Endometrial microvascular endothelial cells (primary cell): ENCODE data around the gene WDR27. TPM values are rescaled to one million over a fixed set of nuclear protein-coding genes. Genes with fewer than 3 reads are reported as not detected.
"Not testable (repeated sequence)": the region's sequence is repeated elsewhere in the genome, so short reads cannot be mapped to it uniquely, and the experiment has no call there.

Experiments
- in situ Hi-C: cut with HindIII; loops from 2 replicates; pipeline ENCODE4 v1.10.0; 2017; ENCODE audit warnings: low sequenced_read_pairs, low pct_unique_long_range_greater_than_20kb; ENCODE audit errors: inconsistent ontology term
- total RNA-seq: library from RNA; depleted of rRNA; stranded (reverse); fragments of >200 nt; gene quantifications from one replicate; pipeline ENCODE4 v1.2.3, GENCODE V29; 2015; ENCODE audit errors: inconsistent ontology term

The WDR27 gene
- total RNA-seq, 1 donor from 2014 or later: 22.3 TPM

DNA sequence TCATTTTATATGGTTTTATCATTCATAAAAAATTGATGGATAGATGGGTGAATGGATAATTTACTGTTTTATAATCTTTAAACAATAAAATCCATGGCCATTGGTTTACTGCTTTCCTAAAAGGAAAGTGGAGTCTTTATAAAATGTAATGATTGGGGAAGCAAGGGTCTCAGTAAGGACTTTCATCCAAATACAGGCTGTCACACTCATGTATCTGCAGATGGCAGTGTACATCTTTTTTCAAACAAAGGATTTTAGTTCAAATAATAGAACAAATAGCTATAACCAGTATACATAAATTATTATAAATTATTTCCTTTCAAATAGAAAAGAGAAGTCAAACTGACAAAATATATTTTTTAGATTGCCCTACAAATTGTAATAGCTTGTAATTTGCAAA, 190.0 kb downstream of the WDR27 start:
- in situ Hi-C loops: not testable (repeated sequence)

DNA sequence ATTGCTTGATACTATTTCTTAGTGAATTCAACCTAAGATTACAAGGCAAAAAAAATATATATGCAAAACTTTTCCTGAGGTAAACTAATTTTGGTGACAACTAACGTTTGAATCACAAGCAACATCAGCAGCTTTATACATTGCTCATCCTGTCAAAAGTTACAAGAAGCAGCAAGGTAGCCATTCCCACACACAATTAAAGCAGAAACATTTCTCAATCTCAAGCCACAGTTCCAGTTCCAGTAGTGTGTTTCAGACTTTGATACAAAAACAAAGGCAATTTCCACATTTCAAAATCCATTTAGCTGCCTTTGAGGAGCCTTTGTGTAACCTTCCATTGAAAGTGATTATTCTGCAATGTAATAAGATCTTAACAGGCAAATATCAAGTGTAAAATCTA, 191.0 kb downstream of the WDR27 start:
- in situ Hi-C loops: no loop called here

GRCh38 chr6:169508452-169508851, 193.4 kb downstream of the WDR27 start:
- in situ Hi-C loops: no loop called here

- in situ Hi-C loops: no loop called here
These were observed 198.2 kb downstream of the WDR27 start for GRCh38 chr6:169503422-169504152.

DNA sequence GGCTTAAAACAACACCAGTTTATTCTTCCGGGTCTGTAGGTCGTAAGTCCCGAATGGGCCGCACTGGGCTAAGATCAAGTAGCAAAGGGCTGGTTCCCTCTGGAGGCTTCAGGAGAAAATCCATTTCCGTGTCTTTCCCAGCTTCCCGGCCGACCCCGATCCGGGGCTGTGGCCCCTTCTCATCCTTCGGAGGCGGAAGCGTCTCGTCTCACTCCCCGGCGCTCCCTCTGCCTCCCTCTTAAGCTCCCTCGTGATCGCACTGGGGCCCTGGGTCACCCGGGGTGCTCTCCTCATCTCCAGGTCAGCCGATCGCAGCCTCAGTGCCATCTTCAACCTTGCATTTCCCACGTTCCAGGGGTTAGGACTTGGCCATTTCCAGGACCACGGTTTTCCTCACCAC, 199.4 kb downstream of the WDR27 start:
- in situ Hi-C loops: no loop called here

DNA sequence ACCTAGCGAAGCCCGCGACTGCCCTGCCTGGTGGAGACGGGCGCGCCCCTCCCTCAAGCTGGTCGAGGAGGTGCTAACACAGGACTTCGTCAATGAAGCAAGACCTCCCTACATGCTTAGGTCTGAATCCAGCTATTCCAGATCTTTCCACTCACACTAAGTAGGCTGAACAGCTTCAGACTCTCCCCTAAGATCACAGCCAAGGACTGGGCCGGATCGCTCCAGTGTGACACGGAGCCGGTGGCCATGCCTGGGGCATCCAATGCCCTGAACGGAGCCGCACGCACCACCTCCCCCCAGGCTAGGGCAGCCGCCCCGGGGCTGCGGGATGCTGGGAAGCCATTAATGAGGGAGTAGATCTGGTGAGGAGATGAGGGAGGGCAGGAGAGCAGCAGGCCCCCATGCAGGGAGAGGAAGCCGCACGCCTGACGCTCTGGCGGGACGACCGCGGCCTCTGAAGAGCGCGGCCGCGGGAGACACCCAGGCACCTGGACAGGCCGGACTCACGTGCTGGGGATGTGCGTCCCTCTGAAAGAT, 200.0 kb downstream of the WDR27 start:
- in situ Hi-C loops: no loop called here

- in situ Hi-C loops: no loop called here
These were observed 200.7 kb downstream of the WDR27 start for GRCh38 chr6:169501128-169501527.

- in situ Hi-C loops: no loop called here
These were observed 201.1 kb downstream of the WDR27 start for GRCh38 chr6:169500688-169501087.

DNA sequence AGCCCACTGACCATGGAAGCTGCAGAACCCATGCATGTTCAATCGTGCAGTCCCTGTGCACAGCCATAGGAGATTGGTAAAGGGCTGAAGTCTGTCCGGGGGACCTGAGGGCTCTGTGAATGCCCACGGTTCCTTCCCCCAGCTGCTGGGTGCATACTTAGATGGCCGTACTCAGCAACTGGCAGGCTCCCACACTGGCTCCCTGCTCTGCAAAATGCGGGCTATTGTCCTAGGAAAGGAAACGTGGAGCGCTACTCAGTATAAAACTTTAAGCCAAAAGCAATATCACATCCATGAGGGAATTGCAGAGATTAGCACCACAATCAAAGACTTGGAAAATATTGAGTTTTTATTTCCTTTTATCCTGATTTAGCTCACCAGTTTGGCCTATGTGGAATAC, 202.0 kb downstream of the WDR27 start:
- in situ Hi-C loops: no loop called here

GRCh38 chr6:169498916-169499513, 202.8 kb downstream of the WDR27 start:
- in situ Hi-C loops: no loop called here

- in situ Hi-C loops: no loop called here
These were observed 206.2 kb downstream of the WDR27 start for GRCh38 chr6:169495601-169496000.

- in situ Hi-C loops: no loop called here
These were observed 207.8 kb downstream of the WDR27 start for GRCh38 chr6:169494038-169494437.

DNA sequence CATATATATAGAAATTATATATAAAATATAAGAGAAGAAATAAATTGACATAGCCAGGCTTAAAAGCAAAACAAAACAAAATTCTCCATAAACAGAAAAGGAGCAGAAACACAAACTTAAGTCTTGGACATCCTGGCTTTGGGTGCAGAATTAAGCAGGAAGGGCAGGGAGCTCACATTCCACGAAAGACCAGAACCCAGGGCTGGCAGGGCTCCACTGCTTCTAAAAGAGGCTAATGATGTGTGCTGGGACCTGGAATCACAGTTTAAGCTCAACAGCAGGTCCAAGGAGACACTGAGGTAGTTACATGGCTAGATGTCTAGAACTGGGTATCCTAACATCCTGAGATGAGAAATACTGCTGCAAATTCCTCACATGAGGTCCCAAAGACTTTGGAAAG, 210.3 kb downstream of the WDR27 start:
- in situ Hi-C loops: no loop called here

DNA sequence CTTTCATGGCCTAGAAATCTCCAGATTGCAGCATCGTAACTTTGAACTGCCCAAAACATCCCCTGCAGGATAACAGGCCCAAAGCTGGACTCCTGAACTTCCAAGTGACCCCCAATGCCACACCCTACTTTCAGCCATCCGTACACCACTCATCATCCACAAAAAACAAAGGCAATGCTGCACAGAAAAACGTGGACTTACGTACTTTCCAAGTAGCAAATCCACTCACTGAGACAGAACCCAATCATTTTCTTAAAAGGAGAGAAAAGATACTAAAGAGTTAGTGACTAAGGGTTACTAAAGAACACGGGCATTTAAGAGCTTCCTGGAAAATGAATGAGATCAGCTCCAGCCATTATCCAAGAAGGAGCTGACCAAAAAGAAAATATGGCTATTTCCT, 211.0 kb downstream of the WDR27 start:
- in situ Hi-C loops: no loop called here

DNA sequence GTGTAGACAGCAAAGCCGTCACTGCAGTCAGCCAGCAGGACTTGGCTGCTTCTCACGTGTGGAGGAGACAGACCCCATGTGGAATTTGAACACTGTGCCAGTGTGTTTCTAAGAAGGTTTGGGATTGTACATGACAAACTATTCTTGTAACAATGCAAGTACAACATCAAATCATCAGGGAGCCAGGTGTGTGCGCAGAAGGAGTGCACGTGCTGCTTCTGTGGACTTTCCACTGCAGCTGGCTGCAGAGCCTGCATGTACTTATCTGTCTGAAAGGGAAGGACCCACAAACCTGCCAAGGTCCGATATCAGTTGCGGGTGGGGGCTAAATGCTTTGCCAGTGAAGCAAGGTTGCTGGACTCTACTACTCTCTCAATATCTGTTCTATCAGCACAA, 211.6 kb downstream of the WDR27 start:
- in situ Hi-C loops: no loop called here

DNA sequence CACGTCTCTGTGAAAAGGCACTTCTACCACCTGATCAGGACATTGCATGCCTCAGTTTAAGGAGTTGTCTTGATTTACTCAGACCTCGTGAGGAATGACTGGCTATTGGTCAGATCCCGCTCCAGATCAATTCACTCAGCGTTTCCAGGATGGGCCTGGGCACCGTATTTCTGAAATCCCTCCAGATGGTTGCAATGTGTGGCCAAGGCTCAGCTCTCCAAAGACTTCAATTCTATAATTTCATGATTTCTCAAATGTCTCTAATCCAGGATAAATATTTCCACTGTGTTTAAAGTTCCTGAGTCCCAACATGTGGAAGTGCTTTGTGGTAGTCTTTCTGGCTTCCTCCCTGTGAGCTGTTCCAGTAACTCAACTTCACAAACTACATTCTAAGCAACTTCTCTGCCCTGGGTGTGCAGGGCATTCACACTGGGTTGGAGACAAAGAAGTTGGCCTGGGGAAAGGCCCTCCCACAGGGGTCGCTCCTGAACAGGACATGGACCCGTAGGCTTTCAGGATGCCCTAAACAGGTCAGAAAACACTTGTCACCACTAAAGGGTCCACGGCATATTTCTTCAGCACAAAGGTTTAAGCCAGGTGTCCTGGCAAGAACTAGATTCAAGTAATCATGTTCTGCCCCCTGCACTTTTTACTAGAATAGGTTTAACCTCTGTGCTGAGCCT, 212.1 kb downstream of the WDR27 start:
- in situ Hi-C loops: no loop called here

DNA sequence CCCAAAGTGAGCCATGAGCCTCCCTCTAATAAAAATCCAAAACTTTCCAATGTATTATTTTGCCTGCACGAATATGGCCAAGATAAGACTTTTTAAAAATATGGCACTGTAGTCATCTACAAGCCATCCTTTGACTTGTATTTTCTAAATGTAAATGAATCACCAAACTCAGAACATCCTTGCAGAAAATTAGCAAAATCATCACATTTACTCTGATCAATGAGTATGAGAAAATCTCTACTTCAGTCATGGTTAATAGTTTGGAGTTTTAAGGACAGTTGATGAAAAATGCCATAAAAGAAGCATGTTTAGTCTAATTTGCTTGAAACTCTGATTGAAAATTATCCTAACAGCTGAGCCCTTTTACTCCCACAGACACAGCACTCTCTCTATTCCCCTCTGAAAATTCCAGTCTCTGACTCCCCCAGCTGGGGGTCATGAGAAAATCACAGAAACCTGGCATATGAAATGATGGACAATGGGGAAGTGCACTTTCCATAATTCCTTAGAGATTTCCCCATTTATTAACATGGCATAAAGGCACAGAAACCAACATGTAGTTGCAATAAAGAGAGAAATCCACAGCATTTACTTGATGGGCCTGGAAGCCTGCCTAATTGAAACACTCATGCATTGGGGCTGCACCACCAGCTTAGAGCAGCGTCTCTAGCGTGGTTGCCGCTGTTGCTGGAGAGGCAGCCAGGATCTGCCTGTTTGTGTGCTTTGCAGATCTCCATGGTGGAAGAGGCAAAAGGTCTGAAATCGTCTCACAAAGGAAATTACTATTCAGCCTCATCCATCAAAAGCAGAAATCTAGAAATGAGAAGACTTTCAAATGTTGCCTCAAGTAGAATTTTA, 214.0 kb downstream of the WDR27 start:
- in situ Hi-C loops: no loop called here

DNA sequence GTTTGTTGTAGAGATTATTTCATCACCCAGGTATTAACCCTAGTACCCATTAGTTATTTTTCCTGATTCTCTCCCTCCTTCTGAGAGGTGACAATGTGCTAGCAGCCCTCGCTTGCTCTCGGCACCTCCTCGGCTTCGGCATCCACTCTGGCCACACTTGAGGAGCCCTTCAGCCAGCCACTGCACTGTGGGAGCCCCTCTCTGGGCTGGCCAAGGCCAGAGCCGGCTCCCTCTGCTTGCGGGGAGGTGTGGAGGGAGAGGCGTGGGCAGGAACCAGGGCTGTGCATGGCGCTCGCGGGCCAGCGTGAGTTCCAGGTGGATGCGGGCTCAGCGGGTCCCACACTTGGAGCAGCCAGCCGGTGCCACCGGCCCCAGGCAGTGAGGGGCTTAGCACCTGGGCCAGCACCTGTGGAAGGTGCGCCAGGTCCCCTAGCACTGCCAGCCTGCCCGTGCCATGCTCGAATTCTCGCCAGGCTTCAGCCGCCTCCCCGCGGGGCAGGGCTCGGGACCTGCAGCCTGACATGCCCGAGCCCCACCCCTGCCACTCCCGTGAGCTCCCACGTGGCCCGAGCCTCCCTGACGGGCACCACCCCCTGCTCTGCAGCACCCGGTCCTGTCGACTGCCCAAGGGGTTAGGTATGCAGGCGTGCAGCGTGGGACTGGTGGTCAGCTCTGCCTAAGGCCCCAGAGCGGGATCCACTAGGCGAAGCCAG, 221.9 kb downstream of the WDR27 start:
- in situ Hi-C loops: no loop called here

- in situ Hi-C loops: no loop called here
These were observed 227.5 kb downstream of the WDR27 start for GRCh38 chr6:169474362-169474761.
